ENCODE measurements around the gene ADGB. TPM values are rescaled to one million over a fixed set of nuclear protein-coding genes. Genes with fewer than 3 reads are reported as not detected.

Gene ADGB
- total and polyA plus RNA-seq, 9 of the 15 experiments (the other 6 are each of a cell fraction or from before 2014, with no cell fraction given): not detected

DNA sequence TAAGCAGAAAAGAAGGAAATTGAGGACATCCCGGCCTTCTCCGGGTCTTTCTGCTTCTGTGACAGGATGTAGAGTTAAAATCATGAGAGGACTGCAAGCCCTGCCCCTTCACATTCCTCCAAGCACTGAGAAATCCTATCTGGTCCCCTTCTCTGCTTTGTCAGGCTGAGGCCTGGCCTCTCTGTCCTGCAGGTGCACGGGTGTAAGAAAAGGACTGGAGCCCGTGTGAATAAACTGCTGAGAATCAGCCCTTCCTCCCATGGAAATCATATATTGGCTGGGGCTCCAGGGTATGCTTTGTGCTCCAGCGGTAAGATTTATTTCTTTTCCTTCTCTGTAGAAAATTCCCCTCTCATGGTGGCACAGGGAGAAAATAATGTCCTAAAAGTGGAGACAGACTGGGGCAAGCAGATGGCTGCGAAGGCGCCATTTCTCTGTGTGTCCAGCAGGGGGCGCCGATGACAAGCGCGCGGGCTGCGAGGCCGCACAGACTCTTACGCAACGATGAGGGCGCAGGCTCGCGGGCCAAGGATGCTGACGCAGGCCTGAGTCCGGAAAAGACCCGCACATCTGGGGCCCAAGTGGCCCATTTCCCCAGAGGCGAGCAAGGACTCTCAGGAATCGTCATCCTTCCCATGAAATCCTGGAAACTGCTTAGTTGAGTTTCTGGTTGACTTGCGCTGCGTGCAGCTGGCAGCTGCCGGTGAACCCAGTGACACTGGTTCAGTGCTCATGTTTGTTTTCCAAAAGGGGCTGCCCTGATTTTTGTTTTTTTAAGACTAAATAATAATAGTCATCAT, 258.6 kb downstream of the ADGB start (continued):
- TF ChIP-seq, protein P1, sequence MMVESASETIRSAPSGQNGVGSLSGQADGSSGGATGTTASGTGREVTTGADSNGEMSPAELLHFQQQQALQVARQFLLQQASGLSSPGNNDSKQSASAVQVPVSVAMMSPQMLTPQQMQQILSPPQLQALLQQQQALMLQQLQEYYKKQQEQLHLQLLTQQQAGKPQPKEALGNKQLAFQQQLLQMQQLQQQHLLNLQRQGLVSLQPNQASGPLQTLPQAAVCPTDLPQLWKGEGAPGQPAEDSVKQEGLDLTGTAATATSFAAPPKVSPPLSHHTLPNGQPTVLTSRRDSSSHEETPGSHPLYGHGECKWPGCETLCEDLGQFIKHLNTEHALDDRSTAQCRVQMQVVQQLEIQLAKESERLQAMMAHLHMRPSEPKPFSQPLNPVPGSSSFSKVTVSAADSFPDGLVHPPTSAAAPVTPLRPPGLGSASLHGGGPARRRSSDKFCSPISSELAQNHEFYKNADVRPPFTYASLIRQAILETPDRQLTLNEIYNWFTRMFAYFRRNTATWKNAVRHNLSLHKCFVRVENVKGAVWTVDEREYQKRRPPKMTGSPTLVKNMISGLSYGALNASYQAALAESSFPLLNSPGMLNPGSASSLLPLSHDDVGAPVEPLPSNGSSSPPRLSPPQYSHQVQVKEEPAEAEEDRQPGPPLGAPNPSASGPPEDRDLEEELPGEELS (CRISPR knock-in tag; IDR thresholded peaks at IDR 0.05; ENCODE audit: borderline replicate concordance): no peak
- peak; percentile 78; the same call in 1 of the 2 replicates for TF ChIP-seq ZFPM2 (CRISPR knock-in tag; IDR thresholded peaks at IDR 0.05)
- peak; percentile 59; the same call in 1 of the 2 replicates for TF ChIP-seq NFIC (IDR thresholded peaks at IDR 0.05)
- TF ChIP-seq ZNF263 (CRISPR knock-in tag; IDR thresholded peaks at IDR 0.05; ENCODE audit: borderline replicate concordance): peak; percentile 60; the same call in 1 of the 2 replicates
- TF ChIP-seq FUS (optimal IDR thresholded peaks at IDR 0.05; ENCODE audit: low read depth, low read length): no peak
- peak; percentile 72 for TF ChIP-seq ATF4 (CRISPR knock-in tag; IDR thresholded peaks at IDR 0.05)
- peak; percentile 94 for TF ChIP-seq ZNF592 (IDR thresholded peaks at IDR 0.05)
- TF ChIP-seq PBX2 (CRISPR knock-in tag; IDR thresholded peaks at IDR 0.05; ENCODE audit: low read depth): no peak
- no peak for TF ChIP-seq PBX2 (tag; conservative IDR thresholded peaks at IDR 0.05; ENCODE audit: low read depth)
- peak; percentile 61; the same call in 1 of the 2 replicates for TF ChIP-seq TOE1 (IDR thresholded peaks at IDR 0.05; ENCODE audit: borderline replicate concordance)
- TF ChIP-seq TOE1 (CRISPR knock-in tag; IDR thresholded peaks at IDR 0.05; ENCODE audit: borderline replicate concordance, low read depth): no peak
- TF ChIP-seq ZNF445 (CRISPR knock-in tag; IDR thresholded peaks at IDR 0.05; ENCODE audit: low read depth): no peak; the same call in 1 of the 2 replicates
- TF ChIP-seq U2AF1 (optimal IDR thresholded peaks at IDR 0.05; ENCODE audit: low read depth, low read length): no peak
- TF ChIP-seq, protein P2, sequence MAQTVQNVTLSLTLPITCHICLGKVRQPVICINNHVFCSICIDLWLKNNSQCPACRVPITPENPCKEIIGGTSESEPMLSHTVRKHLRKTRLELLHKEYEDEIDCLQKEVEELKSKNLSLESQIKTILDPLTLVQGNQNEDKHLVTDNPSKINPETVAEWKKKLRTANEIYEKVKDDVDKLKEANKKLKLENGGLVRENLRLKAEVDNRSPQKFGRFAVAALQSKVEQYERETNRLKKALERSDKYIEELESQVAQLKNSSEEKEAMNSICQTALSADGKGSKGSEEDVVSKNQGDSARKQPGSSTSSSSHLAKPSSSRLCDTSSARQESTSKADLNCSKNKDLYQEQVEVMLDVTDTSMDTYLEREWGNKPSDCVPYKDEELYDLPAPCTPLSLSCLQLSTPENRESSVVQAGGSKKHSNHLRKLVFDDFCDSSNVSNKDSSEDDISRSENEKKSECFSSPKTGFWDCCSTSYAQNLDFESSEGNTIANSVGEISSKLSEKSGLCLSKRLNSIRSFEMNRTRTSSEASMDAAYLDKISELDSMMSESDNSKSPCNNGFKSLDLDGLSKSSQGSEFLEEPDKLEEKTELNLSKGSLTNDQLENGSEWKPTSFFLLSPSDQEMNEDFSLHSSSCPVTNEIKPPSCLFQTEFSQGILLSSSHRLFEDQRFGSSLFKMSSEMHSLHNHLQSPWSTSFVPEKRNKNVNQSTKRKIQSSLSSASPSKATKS (CRISPR knock-in tag; IDR thresholded peaks at IDR 0.05): peak; percentile 86
